OCI-LY7 (cell line): ENCODE data around the gene TCF20. TPM values are rescaled to one million over a fixed set of nuclear protein-coding genes. Genes with fewer than 3 reads are reported as not detected.

Experiments used
- BruUV-seq: library from RNA; stranded (reverse); fragments of 400-500 nt; replicated peaks from 2 replicates; lab custom pipeline; 2021; lab: Mats Ljungman, UMichigan
- CTCF ChIA-PET: fragments of 300-600 bp; sonication (Branson Sonifier 250); formaldehyde crosslinking; loops from one replicate; lab custom pipeline; 2022; ENCODE audit warnings: antibody characterized with exemption; ENCODE audit not compliant: unreplicated experiment; lab: Charles Lee
- POLR2A ChIA-PET: fragments of 300-600 bp; sonication (Branson Sonifier 250); formaldehyde crosslinking; loops from one replicate; lab custom pipeline; 2022; ENCODE audit warnings: antibody characterized with exemption; lab: Charles Lee
- DNase-seq: peaks from one replicate; pipeline ENCODE4 v3.0.0-alpha.2; 2015; ENCODE audit warnings: low spot score
- H2AFZ ChIP-seq: fragments of 200-600 bp; sonication (generic), shearing (Covaris generic); 2 replicates; pipeline ENCODE4 v1.6.1; 2014; ENCODE audit warnings: mild to moderate bottlenecking, antibody characterized with exemption, low read length, moderate library complexity
- H3K27ac ChIP-seq: fragments of 200-600 bp; sonication (generic); 2 replicates; pipeline ENCODE4 v1.5.1; 2014; ENCODE audit warnings: mixed run types, low read depth, mild to moderate bottlenecking, moderate library complexity, low read length, inconsistent platforms; ENCODE audit not compliant: poor library complexity, severe bottlenecking
- H3K36me3 ChIP-seq: fragments of 200-600 bp; sonication (generic); 2 replicates; pipeline ENCODE4 v1.6.1; 2014; ENCODE audit warnings: mild to moderate bottlenecking, antibody characterized with exemption, low read length, moderate library complexity, mixed read lengths; ENCODE audit not compliant: insufficient read depth
- H3K4me1 ChIP-seq: fragments of 200-600 bp; sonication (generic); 2 replicates; pipeline ENCODE4 v1.5.1; 2014; ENCODE audit warnings: mild to moderate bottlenecking, low read length; ENCODE audit not compliant: insufficient read depth, poor library complexity, severe bottlenecking
- H3K4me2 ChIP-seq: fragments of 200-600 bp; sonication (generic); 2 replicates; pipeline ENCODE4 v1.6.1; 2014; ENCODE audit warnings: mild to moderate bottlenecking, low read length
- H3K4me3 ChIP-seq: fragments of 200-600 bp; sonication (generic); 2 replicates; pipeline ENCODE4 v1.5.1; 2014; ENCODE audit warnings: mild to moderate bottlenecking, low read depth, low read length; ENCODE audit not compliant: poor library complexity, severe bottlenecking
- H3K79me2 ChIP-seq: fragments of 200-600 bp; sonication (generic); 2 replicates; pipeline ENCODE4 v1.6.1; 2016; ENCODE audit warnings: low read depth, mild to moderate bottlenecking, low read length, moderate library complexity, mixed read lengths; ENCODE audit not compliant: insufficient read depth
- H3K9me2 ChIP-seq: fragments of 200-600 bp; sonication (generic); 2 replicates; pipeline ENCODE4 v1.6.1; 2016; ENCODE audit warnings: mild to moderate bottlenecking, low read length, mixed read lengths; ENCODE audit not compliant: insufficient read depth
- H3K9me3 ChIP-seq: fragments of 200-600 bp; sonication (generic); 2 replicates; pipeline ENCODE4 v1.6.1; 2014; ENCODE audit warnings: mild to moderate bottlenecking, mixed run types, low read length, mixed read lengths
- H4K20me1 ChIP-seq: fragments of 200-600 bp; sonication (generic); 2 replicates; pipeline ENCODE4 v1.6.1; 2014; ENCODE audit warnings: mild to moderate bottlenecking, antibody characterized with exemption, low read length, moderate library complexity, mixed read lengths; ENCODE audit not compliant: insufficient read depth
- CTCF ChIP-seq: fragments of 200-600 bp; sonication (generic); conservative IDR thresholded peaks from 2 replicates; pipeline ENCODE4 v1.5.1; 2014; ENCODE audit warnings: mild to moderate bottlenecking, antibody characterized with exemption, low read length, moderate library complexity, mixed read lengths
- EZH2phosphoT487 ChIP-seq: fragments of 200-600 bp; sonication (generic); IDR thresholded peaks from 2 replicates; pipeline ENCODE4 v1.6.1; 2018; ENCODE audit warnings: low read depth, borderline replicate concordance, mild to moderate bottlenecking, mixed run types, antibody characterized with exemption, low read length, moderate library complexity, mixed read lengths
- intact Hi-C: fragments of 100-400 bp; cut with micrococcal nuclease; formaldehyde crosslinking; loops from one replicate; pipeline ENCODE4 v1.10.0; 2022; ENCODE audit not compliant: unreplicated experiment
- total RNA-seq, 2 experiments: library from RNA; depleted of rRNA in 1 of 2; stranded (reverse); fragments of >200 nt in 1 of 2; shearing (Covaris generic) in 1 of 2; gene quantifications; 2 replicates each; pipeline ENCODE4 v1.2.3, GENCODE V29; 2014 to 2022

The TCF20 gene
- total RNA-seq, 2 experiments from 2014 or later: 56.0 to 71.1 TPM

GRCh38 chr22:42304324-42304790 lies 33.9 kb upstream of the TCF20 start:
- POLR2A ChIA-PET: interaction anchor here (0.7 kb wide), 1 partner anchor 122 kb away, joined by 3 read pairs; no protein-coding TSS in a partner anchor

GRCh38 chr22:42303396-42304323 lies 33.2 kb upstream of the TCF20 start:
- CTCF ChIA-PET: no interaction called here
- Histone ChIP-seq H3K9me3 (no peaks in the 10 kb centered on the region), H3K4me3 (no peak overlapping the region), H3K4me2 (0 out of 2 replicates have a peak overlapping the region, but pooled peaks have one; percentile 15), H4K20me1 (no peaks in the 10 kb centered on the region), H2AFZ (no peak overlapping the region), H3K9me2 (no peaks in the 10 kb centered on the region), H3K4me1 (peaks cover 45% of the 10 kb centered on the region), H3K27ac (no peak overlapping the region), H3K36me3 (no peaks in the 10 kb centered on the region), H3K79me2 (no peaks in the 10 kb centered on the region)
- POLR2A ChIA-PET: interaction anchor here (0.7 kb wide), 1 partner anchor 121 kb away, joined by 3 read pairs; no protein-coding TSS in a partner anchor
- no TSS peak for BruUV-seq
- no peak for TF ChIP-seq EZH2phosphoT487
- TF ChIP-seq CTCF: no peak
- DNase-seq: no peak
- intact Hi-C loops: loop anchor here (1.0 kb wide), 1 partner anchor 26 kb away; no protein-coding TSS in a partner anchor

More at GRCh38 chr22:42304324-42304790, 33.9 kb upstream of the TCF20 start:
- no peak overlapping the region for H2AFZ ChIP-seq
- BruUV-seq: no TSS peak
- no peak for DNase-seq
- H3K4me1 ChIP-seq: peaks cover 38% of the 10 kb centered on the region
- H3K27ac ChIP-seq: no peak overlapping the region
- intact Hi-C loops: no loop called here
- TF ChIP-seq EZH2phosphoT487: no peak
- no peak for TF ChIP-seq CTCF
- no peaks in the 10 kb centered on the region for H4K20me1 ChIP-seq
- H3K9me2 ChIP-seq: no peaks in the 10 kb centered on the region
- CTCF ChIA-PET: no interaction called here
- H3K79me2 ChIP-seq: no peaks in the 10 kb centered on the region
- H3K4me3 ChIP-seq: no peak overlapping the region
- H3K4me2 ChIP-seq: 0 out of 2 replicates have a peak overlapping the region, but pooled peaks have one; percentile 15
- H3K9me3 ChIP-seq: no peaks in the 10 kb centered on the region
- no peaks in the 10 kb centered on the region for H3K36me3 ChIP-seq
